Activated naive CD8-positive, alpha-beta T cell treated with anti-CD3 and anti-CD28 coated beads, Interleukin-2, amount 10 ng/mL, durations not matched to agents 7 days and 5 days (primary cell): Measurements from ENCODE around the gene NPHP4. TPM values are rescaled to one million over a fixed set of nuclear protein-coding genes. Genes with fewer than 3 reads are reported as not detected.

Experiments used
- ATAC-seq: fragments of 150-1000 bp; cut with Tn5 transposase; one replicate; pipeline ENCODE4 v1.10.0; 2021; ENCODE audit warnings: low read depth, moderate library complexity
- POLR2A ChIA-PET: fragments of 350-600 bp; sonication (Branson Sonifier 250); formaldehyde crosslinking; loops from one replicate; lab custom pipeline; 2021; ENCODE audit warnings: antibody characterized with exemption; lab: Charles Lee
- DNase-seq: peaks from one replicate; pipeline ENCODE4 v3.0.0; 2021
- H3K27ac Mint-ChIP-seq: one replicate; pipeline ENCODE4 v1.8.0; 2022; ENCODE audit warnings: mild to moderate bottlenecking, mixed read lengths
- H3K27me3 Mint-ChIP-seq: one replicate; pipeline ENCODE4 v1.8.0; 2022; ENCODE audit warnings: mild to moderate bottlenecking, moderate library complexity, mixed read lengths
- H3K36me3 Mint-ChIP-seq: one replicate; pipeline ENCODE4 v1.8.0; 2021; ENCODE audit warnings: mild to moderate bottlenecking, mixed read lengths
- H3K4me1 Mint-ChIP-seq: one replicate; pipeline ENCODE4 v1.8.0; 2021; ENCODE audit warnings: mixed read lengths
- H3K4me3 Mint-ChIP-seq: one replicate; pipeline ENCODE4 v1.8.0; 2022; ENCODE audit warnings: mild to moderate bottlenecking, moderate library complexity, mixed read lengths
- H3K9me3 Mint-ChIP-seq: one replicate; pipeline ENCODE4 v1.8.0; 2021; ENCODE audit warnings: mixed read lengths
- total RNA-seq, 2 experiments: library from RNA; stranded (reverse); gene quantifications; one replicate each; pipeline ENCODE4 v1.2.3, GENCODE V29; 2021

Gene NPHP4
- total RNA-seq, 2 experiments from 2014 or later, result 16.4 to 17.5 TPM

DNA sequence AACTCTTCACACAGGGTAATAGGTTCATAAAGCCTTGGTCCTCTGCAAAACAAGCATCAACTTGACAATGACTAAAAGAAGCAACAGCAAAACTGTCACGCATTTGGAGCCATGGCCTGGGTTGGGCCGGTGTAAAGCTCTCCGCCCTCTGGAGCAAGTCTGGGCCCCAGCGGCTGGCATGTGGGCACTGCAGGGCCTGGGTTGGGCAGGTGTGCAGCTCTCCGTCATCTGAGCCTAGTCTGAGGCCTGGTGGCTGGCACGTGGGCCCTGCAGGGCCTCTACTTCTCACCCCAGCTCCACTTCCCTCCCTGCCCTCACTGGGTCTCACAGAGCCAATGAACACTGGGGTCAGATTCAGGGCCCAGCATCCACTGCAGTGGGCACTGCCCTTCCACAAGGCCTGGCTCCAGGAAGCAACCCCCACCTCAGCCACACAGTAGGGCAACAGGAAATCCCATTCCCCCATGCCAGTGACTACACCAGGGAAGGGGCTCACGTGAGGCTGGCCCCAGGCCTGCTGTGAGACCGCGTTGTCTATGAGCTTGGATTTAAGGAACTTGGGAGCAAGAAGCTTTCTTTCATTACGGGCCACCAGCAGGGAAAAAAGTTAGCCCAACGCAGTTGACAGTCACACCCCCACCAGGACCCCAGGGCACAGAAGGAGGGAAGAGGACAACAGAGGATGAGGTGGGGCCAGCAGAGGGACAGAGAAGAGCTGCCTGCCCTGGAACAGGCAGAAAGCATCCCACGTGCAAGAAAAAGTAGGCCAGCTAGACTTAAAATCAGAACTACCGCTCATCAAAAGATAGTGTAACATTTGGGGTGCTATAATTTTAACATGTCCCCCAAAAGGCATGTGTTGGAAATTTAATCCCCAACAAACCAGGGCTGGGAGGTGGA is 52.7 kb downstream of the NPHP4 start:
- Mint-ChIP-seq H3K9me3 (no peaks in the 10 kb centered on the region), H3K4me3 (no peak overlapping the region), H3K36me3 (peaks cover 2% of the 10 kb centered on the region), H3K4me1 (no peaks in the 10 kb centered on the region), H3K27me3 (no peaks in the 10 kb centered on the region), H3K27ac (peak overlapping the region; percentile 59)
- ATAC-seq, result no peak
- DNase-seq, result no peak
- POLR2A ChIA-PET, result no interaction called here

- Mint-ChIP-seq H3K9me3 (no peaks in the 10 kb centered on the region), H3K27me3 (no peaks in the 10 kb centered on the region), H3K4me1 (no peaks in the 10 kb centered on the region), H3K36me3 (peaks cover 2% of the 10 kb centered on the region), H3K4me3 (no peak overlapping the region), H3K27ac (no peak overlapping the region)
- POLR2A ChIA-PET, result no interaction called here
- DNase-seq (no peak), ATAC-seq (no peak)
Observed at GRCh38 chr1:5938101-5938646, 54.1 kb downstream of the NPHP4 start.

DNA sequence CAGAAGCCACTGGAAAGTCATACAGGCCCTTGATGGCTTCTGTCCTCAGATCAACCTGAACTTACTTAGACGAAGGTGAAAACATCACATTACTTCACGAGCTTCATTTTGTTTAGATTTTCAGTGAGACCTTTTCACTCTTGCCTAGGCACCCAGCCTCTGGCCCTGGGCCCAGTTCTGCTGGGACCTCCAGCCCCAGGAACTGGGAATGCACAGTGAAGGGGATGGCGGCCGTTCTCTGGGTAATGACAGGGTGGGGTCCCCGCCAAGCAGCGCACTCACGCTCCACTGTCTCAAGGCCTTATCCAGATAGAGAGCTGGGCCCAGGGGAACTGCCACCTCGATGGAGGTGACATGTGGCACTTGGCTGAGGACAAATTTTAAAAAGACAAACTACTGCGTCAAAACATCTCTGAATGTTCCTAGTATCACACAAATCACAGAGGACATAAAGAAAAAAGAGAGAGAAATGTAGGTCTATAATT is 54.8 kb downstream of the NPHP4 start:
- no peak overlapping the region for H3K4me3 Mint-ChIP-seq
- H3K9me3 Mint-ChIP-seq, result no peaks in the 10 kb centered on the region
- ATAC-seq (no peak), DNase-seq (no peak)
- H3K4me1 Mint-ChIP-seq, result no peaks in the 10 kb centered on the region
- H3K36me3 Mint-ChIP-seq, result peaks cover 9% of the 10 kb centered on the region
- H3K27ac Mint-ChIP-seq, result no peak overlapping the region
- POLR2A ChIA-PET, result no interaction called here
- H3K27me3 Mint-ChIP-seq, result no peaks in the 10 kb centered on the region

GRCh38 chr1:5936621-5937372 is 55.4 kb downstream of the NPHP4 start:
- Mint-ChIP-seq H3K4me1 (no peaks in the 10 kb centered on the region), H3K27me3 (no peaks in the 10 kb centered on the region), H3K9me3 (no peaks in the 10 kb centered on the region), H3K4me3 (no peak overlapping the region), H3K27ac (no peak overlapping the region), H3K36me3 (peaks cover 14% of the 10 kb centered on the region)
- POLR2A ChIA-PET, result no interaction called here
- DNase-seq (no peak), ATAC-seq (no peak)

DNA sequence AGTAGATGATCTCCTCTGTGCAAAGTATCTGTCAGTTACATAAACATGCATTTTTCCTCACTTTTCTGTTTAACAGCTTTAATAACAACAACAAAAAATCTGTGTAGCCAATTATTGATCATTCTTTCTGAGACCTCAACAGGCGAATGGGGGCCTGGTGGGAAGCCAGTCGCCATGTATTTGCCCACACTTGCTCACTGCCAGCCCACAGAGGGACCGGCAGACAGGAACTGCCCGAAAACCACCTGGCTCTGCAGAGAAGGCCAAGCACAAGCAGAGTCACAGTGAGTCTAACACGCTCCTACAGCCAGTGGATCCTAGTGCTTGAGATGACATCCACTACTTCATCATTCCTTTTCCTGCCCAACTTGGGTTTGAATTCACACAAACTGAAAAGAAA is 56.1 kb downstream of the NPHP4 start:
- Mint-ChIP-seq H3K36me3 (peaks cover 14% of the 10 kb centered on the region), H3K9me3 (no peaks in the 10 kb centered on the region), H3K27me3 (no peaks in the 10 kb centered on the region), H3K4me1 (no peaks in the 10 kb centered on the region), H3K4me3 (no peak overlapping the region), H3K27ac (no peak overlapping the region)
- DNase-seq, result no peak
- ATAC-seq, result no peak
- POLR2A ChIA-PET, result no interaction called here

GRCh38 chr1:5935026-5935425 is 57.2 kb downstream of the NPHP4 start:
- Mint-ChIP-seq H3K27ac (no peak overlapping the region), H3K4me3 (no peak overlapping the region), H3K36me3 (peaks cover 18% of the 10 kb centered on the region), H3K9me3 (no peaks in the 10 kb centered on the region), H3K4me1 (no peaks in the 10 kb centered on the region), H3K27me3 (no peaks in the 10 kb centered on the region)
- ATAC-seq (no peak), DNase-seq (no peak)
- POLR2A ChIA-PET, result no interaction called here

- H3K36me3 Mint-ChIP-seq, result peaks cover 18% of the 10 kb centered on the region
- no peaks in the 10 kb centered on the region for H3K9me3 Mint-ChIP-seq
- ATAC-seq (no peak), DNase-seq (no peak)
- H3K27ac Mint-ChIP-seq, result no peak overlapping the region
- no peaks in the 10 kb centered on the region for H3K27me3 Mint-ChIP-seq
- H3K4me1 Mint-ChIP-seq, result no peaks in the 10 kb centered on the region
- POLR2A ChIA-PET, result no interaction called here
- no peak overlapping the region for H3K4me3 Mint-ChIP-seq
Observed at GRCh38 chr1:5934058-5934884, 58.0 kb downstream of the NPHP4 start.

GRCh38 chr1:5933676-5934057 is 58.6 kb downstream of the NPHP4 start:
- no peaks in the 10 kb centered on the region for H3K27me3 Mint-ChIP-seq
- DNase-seq (no peak), ATAC-seq (no peak)
- H3K36me3 Mint-ChIP-seq, result peaks cover 18% of the 10 kb centered on the region
- POLR2A ChIA-PET, result no interaction called here
- no peaks in the 10 kb centered on the region for H3K9me3 Mint-ChIP-seq
- no peaks in the 10 kb centered on the region for H3K4me1 Mint-ChIP-seq
- H3K4me3 Mint-ChIP-seq, result no peak overlapping the region
- H3K27ac Mint-ChIP-seq, result no peak overlapping the region

DNA sequence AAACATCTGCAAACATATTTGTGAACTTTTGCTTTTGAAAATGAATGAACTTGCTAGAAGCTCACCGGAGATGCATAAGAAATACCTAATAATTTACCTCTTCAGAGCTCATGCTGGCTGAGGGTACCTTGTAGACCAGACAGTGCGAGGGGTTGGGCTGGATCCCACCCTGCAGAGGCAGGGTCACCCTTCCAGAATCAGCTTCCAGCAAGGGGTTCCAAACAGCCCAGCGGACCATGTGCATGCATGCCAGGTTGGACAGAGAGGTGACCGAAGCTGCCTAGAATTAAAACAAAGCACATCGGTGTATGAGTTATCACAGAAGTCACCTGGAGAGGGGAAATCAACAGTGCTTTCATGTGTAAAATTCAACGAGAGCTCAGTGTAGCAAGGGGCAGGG is 59.2 kb downstream of the NPHP4 start:
- POLR2A ChIA-PET, result no interaction called here
- H3K9me3 Mint-ChIP-seq, result no peaks in the 10 kb centered on the region
- DNase-seq, result no peak
- no peak for ATAC-seq
- no peaks in the 10 kb centered on the region for H3K4me1 Mint-ChIP-seq
- no peaks in the 10 kb centered on the region for H3K27me3 Mint-ChIP-seq
- H3K27ac Mint-ChIP-seq, result no peak overlapping the region
- peaks cover 18% of the 10 kb centered on the region for H3K36me3 Mint-ChIP-seq
- H3K4me3 Mint-ChIP-seq, result no peak overlapping the region

DNA sequence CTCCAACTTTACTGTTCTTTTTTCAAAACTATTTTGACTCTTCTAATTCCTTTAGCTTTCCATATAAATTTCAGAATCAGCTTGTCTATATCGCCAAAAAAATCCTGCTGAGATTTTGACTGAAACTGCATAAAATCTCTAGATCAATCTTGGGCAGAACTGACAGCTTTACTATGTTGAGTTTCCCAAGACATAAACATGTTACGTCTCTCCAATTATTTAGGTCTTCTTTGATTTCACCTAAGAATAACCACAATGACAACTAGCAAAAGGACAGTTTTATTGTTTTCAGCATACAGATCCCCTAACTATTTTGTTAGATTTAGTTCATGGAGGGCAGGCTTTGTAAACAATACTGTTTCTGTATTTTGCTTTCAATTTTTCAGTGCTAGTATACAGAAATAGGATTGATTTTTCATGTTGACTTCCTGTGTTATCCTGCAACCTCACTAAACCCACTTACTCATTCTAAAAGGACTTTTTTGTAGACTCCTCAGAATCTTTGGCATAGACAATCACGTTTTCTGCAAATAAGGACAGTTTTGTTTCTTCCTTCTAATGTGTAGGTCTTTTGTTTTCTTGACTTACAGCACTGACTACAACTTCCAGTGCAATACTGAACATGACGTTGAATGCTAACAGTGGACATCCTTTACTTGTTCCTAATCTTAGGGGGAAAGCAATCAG is 63.4 kb downstream of the NPHP4 start:
- Mint-ChIP-seq H3K9me3 (no peaks in the 10 kb centered on the region), H3K4me1 (no peaks in the 10 kb centered on the region)

DNA sequence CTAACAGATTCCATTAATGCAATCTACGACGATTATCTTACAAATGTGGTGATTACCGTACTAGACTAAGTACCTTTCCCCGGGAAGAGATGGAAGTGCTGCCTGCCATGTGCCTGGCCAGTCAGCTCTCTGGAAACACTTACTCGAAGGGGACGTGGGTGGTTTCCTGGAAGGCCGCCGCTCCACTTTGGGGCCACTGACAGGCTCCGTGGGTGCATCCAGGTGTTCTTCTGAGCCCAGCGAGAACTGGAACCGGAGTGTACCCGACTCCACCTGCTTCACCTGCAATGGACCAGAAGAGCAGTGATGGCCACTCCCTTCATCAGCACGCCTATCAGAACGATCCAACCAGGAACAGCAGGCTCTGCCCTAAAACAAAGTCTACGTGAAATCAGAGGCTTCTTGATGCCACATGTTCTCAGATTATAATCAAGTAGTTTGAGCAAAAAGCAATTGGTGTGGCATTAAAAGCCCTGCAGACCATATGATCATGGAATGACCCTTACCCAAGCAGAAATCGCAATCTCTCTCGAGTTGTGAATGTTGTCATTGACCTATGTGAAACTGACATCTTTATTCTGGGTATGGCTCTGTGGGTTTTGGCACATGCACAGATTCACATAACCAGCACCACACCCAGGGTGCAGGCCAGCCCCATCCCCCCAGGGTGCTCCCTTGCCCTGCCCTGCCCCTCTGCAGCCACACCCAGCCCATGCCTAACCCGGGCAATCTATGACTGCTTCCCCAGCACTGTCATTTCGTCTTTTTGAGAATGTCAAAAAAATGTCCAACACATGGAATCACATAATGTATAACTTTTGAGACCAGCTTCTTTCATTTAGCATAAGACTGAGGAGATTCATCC is 64.5 kb downstream of the NPHP4 start:
- DNase-seq, result no peak
- no peak for ATAC-seq
- Mint-ChIP-seq H3K27ac (no peak overlapping the region), H3K27me3 (no peaks in the 10 kb centered on the region), H3K36me3 (peaks cover 28% of the 10 kb centered on the region), H3K4me3 (no peak overlapping the region), H3K9me3 (no peaks in the 10 kb centered on the region), H3K4me1 (no peaks in the 10 kb centered on the region)
- POLR2A ChIA-PET, result no interaction called here

More for the DNA sequence above, 63.4 kb downstream of the NPHP4 start:
- Mint-ChIP-seq H3K27me3 (no peaks in the 10 kb centered on the region), H3K4me3 (no peak overlapping the region), H3K27ac (no peak overlapping the region), H3K36me3 (peaks cover 32% of the 10 kb centered on the region)
- POLR2A ChIA-PET, result no interaction called here
- ATAC-seq (no peak), DNase-seq (no peak)
